H1 (cell line): ENCODE results near the gene SIDT1. TPM values are rescaled to one million over a fixed set of nuclear protein-coding genes. Genes with fewer than 3 reads are reported as not detected.

ENCODE experiments used
- TEAD4 ChIP-seq: IDR thresholded peaks from 2 replicates; pipeline ENCODE4 v1.6.1; 2012; ENCODE audit warnings: low read depth, low read length, inconsistent platforms, mixed read lengths
- polyA plus RNA-seq, 7 experiments: library from polyadenylated mRNA; depleted of rRNA in 3 of 7; stranded (reverse) in 5 of 7; unstranded in 2 of 7; fragments of >200 nt in 5 of 7; fragments of 200-250 nt in 2 of 7; gene quantifications; 1 replicate in 5 of 7; 2 replicates in 1 of 7; 4 replicates in 1 of 7; pipeline versions ENCODE4 v1.2.1 to v1.2.3, GENCODE V29; 2011 to 2013; ENCODE audit warnings: missing spikeins in 2 of 7, mixed read lengths in 2 of 7
- total RNA-seq: library from RNA; stranded (reverse); fragmentation: NEBNext Ultra II Directional; extraction: Animal tissue kit (Norgen Biotek cat#: 25700); gene quantifications from 2 replicates; pipeline ENCODE4 v1.2.1, GENCODE V29; 2021

SIDT1 gene
- total and polyA plus RNA-seq, 2 of the 8 experiments (the other 6 are each of a cell fraction or from before 2014, with no cell fraction given) = 0.06 TPM; not detected in 1

DNA sequence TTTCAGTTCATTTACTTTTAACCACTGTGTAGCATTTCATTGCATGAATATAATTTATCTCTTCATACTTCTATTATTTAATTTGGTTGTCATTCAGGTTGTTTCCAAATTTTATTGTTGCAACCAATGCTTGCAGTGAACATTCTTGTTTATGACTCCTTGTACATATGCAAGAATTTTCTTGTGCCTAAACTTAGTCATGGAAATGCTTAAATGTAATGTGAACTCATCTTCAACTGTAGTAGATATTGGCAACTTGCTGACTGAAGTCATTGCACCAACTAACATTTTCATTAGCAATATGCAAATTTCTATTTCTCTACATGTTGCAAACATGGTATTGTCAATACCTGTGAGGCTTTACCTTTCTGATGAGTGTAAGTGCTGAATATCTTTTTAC is 26.7 kb downstream of the SIDT1 start (continued):
- no peak for TF ChIP-seq TEAD4
- TF ChIP-seq, all 59 proteins: peak for 0
